BE2C (cell line): Measurements from ENCODE around the gene EGFL8.

Experiments
- DNase-seq: peaks from one replicate; pipeline ENCODE4 v3.0.0-alpha.2; 2020
- H3K27me3 ChIP-seq: fragments of 250-450 bp; sonication (Bioruptor Pico); 2 replicates; pipeline ENCODE4 v1.5.1; 2020; ENCODE audit warnings: mild to moderate bottlenecking
- H3K36me3 ChIP-seq: fragments of 250-450 bp; sonication (Bioruptor Pico); 2 replicates; pipeline ENCODE4 v1.5.1; 2020; ENCODE audit warnings: mild to moderate bottlenecking
- H3K4me1 ChIP-seq: fragments of 250-450 bp; sonication (Bioruptor Pico); 2 replicates; pipeline ENCODE4 v1.5.1; 2020
- H3K4me3 ChIP-seq: 2 replicates; pipeline ENCODE4 v1.5.1; 2011; ENCODE audit warnings: low read depth, low read length
- H3K9me3 ChIP-seq: fragments of 250-450 bp; sonication (Bioruptor Pico); 2 replicates; pipeline ENCODE4 v1.5.1; 2020
- CTCF ChIP-seq: IDR thresholded peaks from 2 replicates; pipeline ENCODE4 v1.5.1; 2012; ENCODE audit warnings: mild to moderate bottlenecking, low read depth, low read length

EGFL8 gene

GRCh38 chr6:32166411-32167061 is 2.1 kb downstream of the EGFL8 start:
- Histone ChIP-seq H3K27me3 (no peaks in the 10 kb centered on the region), H3K4me3 (no peak overlapping the region), H3K4me1 (no peaks in the 10 kb centered on the region), H3K36me3 (peaks cover 47% of the 10 kb centered on the region), H3K9me3 (no peaks in the 10 kb centered on the region)
- TF ChIP-seq CTCF, result peak; percentile 8; the same call in 1 of the 2 replicates
- peak; percentile 46 for DNase-seq

DNA sequence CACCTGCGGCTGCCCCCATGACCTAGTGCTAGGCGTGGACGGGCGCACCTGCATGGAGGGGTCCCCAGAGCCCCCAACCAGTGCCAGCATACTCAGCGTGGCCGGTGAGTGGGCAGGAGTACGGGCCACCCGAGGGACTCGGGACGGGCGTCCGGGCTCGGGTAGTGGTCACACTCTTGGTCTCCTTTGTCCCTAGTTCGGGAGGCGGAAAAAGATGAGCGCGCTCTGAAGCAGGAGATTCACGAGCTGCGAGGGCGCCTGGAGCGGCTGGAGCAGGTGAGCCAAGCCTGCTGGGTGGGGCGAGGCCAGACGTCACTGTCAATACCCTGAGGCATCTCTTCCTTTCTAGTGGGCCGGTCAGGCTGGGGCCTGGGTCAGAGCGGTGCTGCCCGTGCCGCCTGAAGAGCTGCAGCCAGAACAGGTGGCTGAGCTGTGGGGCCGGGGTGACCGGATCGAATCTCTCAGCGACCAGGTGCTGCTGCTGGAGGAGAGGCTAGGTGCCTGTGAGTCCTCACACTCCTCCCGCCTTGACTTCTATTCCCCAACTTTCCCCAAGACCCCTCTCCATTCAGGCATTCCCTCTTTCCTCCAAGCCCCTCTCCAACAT is 2.9 kb downstream of the EGFL8 start:
- Histone ChIP-seq H3K36me3 (peaks cover 47% of the 10 kb centered on the region), H3K4me3 (no peak overlapping the region), H3K4me1 (no peaks in the 10 kb centered on the region), H3K27me3 (no peaks in the 10 kb centered on the region), H3K9me3 (no peaks in the 10 kb centered on the region)
- DNase-seq, result no peak
- TF ChIP-seq CTCF, result no peak

DNA sequence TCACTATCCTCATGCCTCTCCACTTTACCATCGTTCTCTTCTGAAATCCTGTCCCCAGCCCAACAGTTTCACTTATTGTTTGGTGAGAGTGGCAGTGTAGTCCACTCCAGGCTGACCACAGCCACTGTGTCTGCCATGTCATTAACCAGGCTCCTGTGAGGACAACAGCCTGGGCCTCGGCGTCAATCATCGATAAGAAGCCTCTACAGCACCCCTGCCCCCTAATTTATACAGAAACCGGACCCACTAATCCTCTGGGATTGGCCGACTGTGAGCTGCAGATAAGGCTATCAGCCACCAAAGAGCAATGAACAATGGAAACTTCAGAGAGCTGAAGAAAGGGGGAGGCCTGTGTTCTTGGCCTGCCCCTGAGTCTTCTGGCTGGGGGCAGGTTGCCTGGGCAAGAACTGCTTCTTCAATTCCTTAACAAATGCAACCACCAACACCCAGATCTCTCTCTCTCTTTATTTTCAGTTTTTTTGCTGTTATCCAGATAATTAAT is 3.4 kb downstream of the EGFL8 start:
- no peaks in the 10 kb centered on the region for H3K9me3 ChIP-seq
- no peak for TF ChIP-seq CTCF
- no peaks in the 10 kb centered on the region for H3K27me3 ChIP-seq
- no peak for DNase-seq
- no peak overlapping the region for H3K4me3 ChIP-seq
- peaks cover 47% of the 10 kb centered on the region for H3K36me3 ChIP-seq
- H3K4me1 ChIP-seq, result no peaks in the 10 kb centered on the region

DNA sequence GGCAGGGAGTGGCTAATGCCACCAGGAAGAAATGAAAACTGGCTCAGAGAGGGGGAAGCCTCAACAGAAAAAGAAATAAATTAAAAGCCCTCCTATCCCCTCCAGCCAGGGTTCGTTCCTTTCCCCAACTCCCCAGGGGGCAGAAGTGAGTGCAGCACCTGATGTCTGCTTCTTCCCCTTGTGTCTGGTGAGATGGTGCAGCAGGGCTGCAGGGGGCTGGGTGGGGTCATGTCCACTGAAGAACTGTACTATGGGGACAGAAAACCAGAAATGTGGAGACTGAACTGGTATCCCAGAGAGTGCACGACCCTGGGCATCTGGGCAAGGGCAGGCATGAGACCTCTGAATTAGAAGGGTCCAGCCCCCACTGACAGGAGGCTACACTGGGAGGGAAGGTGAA is 4.0 kb downstream of the EGFL8 start:
- TF ChIP-seq CTCF, result no peak
- Histone ChIP-seq H3K36me3 (peaks cover 47% of the 10 kb centered on the region), H3K9me3 (no peaks in the 10 kb centered on the region), H3K27me3 (no peaks in the 10 kb centered on the region), H3K4me1 (no peaks in the 10 kb centered on the region), H3K4me3 (no peak overlapping the region)
- DNase-seq, result no peak

- Histone ChIP-seq H3K4me3 (no peak overlapping the region), H3K9me3 (no peaks in the 10 kb centered on the region), H3K4me1 (no peaks in the 10 kb centered on the region), H3K27me3 (no peaks in the 10 kb centered on the region), H3K36me3 (peaks cover 47% of the 10 kb centered on the region)
- no peak for TF ChIP-seq CTCF
- DNase-seq, result no peak
These were observed 4.6 kb downstream of the EGFL8 start for GRCh38 chr6:32168807-32169591.
